Amniotic epithelial cell (primary cell): ENCODE data around the gene DDX46.
"Not testable (repeated sequence)": the region's sequence is repeated elsewhere in the genome, so short reads cannot be mapped to it uniquely, and the experiment has no call there.

Experiments
- DNase-seq: peaks from one replicate; pipeline ENCODE4 v3.0.0-alpha.2; 2010; ENCODE audit warnings: low read depth

Gene DDX46

GRCh38 chr5:134784946-134785620, 26.5 kb downstream of the DDX46 start:
- DNase-seq: peak; percentile 67

GRCh38 chr5:134787692-134788091, 29.1 kb downstream of the DDX46 start:
- no peak for DNase-seq

GRCh38 chr5:134791580-134791979, 33.0 kb downstream of the DDX46 start:
- no peak for DNase-seq

- DNase-seq: no peak
Observed at GRCh38 chr5:134792286-134792685, 33.7 kb downstream of the DDX46 start.

GRCh38 chr5:134793111-134793510, 34.5 kb downstream of the DDX46 start:
- no peak for DNase-seq

GRCh38 chr5:134794082-134794481, 35.5 kb downstream of the DDX46 start:
- DNase-seq: peak; percentile 84

- no peak for DNase-seq
Observed at GRCh38 chr5:134794819-134795218, 36.2 kb downstream of the DDX46 start.

GRCh38 chr5:134798468-134798867, 39.9 kb downstream of the DDX46 start:
- DNase-seq: no peak

- no peak for DNase-seq
Observed at GRCh38 chr5:134803821-134804220, 45.2 kb downstream of the DDX46 start.

- no peak for DNase-seq
Observed at GRCh38 chr5:134813407-134813806, 54.8 kb downstream of the DDX46 start.

- DNase-seq: no peak
Observed at GRCh38 chr5:134813827-134814226, 55.2 kb downstream of the DDX46 start.

- no peak for DNase-seq
Observed at GRCh38 chr5:134817006-134817405, 58.4 kb downstream of the DDX46 start.

- no peak for DNase-seq
Observed at GRCh38 chr5:134818776-134819175, 60.2 kb downstream of the DDX46 start.

GRCh38 chr5:134819407-134819963, 60.9 kb downstream of the DDX46 start:
- DNase-seq: no peak

- no peak for DNase-seq
Observed at GRCh38 chr5:134821841-134822240, 63.3 kb downstream of the DDX46 start.

- no peak for DNase-seq
Observed at GRCh38 chr5:134824681-134825080, 66.1 kb downstream of the DDX46 start.

GRCh38 chr5:134825212-134825611, 66.6 kb downstream of the DDX46 start:
- no peak for DNase-seq

GRCh38 chr5:134833340-134834032, 74.9 kb downstream of the DDX46 start:
- peak; percentile 33 for DNase-seq

- DNase-seq: no peak
Observed at GRCh38 chr5:134835623-134836022, 77.0 kb downstream of the DDX46 start.

- peak; percentile 62 for DNase-seq
Observed at GRCh38 chr5:134837530-134838181, 79.1 kb downstream of the DDX46 start.

GRCh38 chr5:134838361-134838760, 79.8 kb downstream of the DDX46 start:
- not testable (repeated sequence) for DNase-seq

- DNase-seq: no peak
Observed at GRCh38 chr5:134840811-134841210, 82.2 kb downstream of the DDX46 start.

- no peak for DNase-seq
Observed at GRCh38 chr5:134844252-134844651, 85.7 kb downstream of the DDX46 start.
